Daoy (cell line): Measurements from ENCODE around the gene IGF2BP3. TPM values are rescaled to one million over a fixed set of nuclear protein-coding genes. Genes with fewer than 3 reads are reported as not detected.
"Not testable (repeated sequence)": the region's sequence is repeated elsewhere in the genome, so short reads cannot be mapped to it uniquely, and the experiment has no call there.

Source experiments
- DNase-seq: peaks from one replicate; pipeline ENCODE4 v3.0.0-alpha.2; 2015; ENCODE audit warnings: low read depth
- total RNA-seq: library from RNA; depleted of rRNA; stranded (reverse); fragments of >200 nt; shearing (Covaris generic); gene quantifications from 2 replicates; pipeline ENCODE4 v1.2.3, GENCODE V29; 2014

The IGF2BP3 gene
- total RNA-seq, 1 experiment from 2014 or later = 277 TPM

DNA sequence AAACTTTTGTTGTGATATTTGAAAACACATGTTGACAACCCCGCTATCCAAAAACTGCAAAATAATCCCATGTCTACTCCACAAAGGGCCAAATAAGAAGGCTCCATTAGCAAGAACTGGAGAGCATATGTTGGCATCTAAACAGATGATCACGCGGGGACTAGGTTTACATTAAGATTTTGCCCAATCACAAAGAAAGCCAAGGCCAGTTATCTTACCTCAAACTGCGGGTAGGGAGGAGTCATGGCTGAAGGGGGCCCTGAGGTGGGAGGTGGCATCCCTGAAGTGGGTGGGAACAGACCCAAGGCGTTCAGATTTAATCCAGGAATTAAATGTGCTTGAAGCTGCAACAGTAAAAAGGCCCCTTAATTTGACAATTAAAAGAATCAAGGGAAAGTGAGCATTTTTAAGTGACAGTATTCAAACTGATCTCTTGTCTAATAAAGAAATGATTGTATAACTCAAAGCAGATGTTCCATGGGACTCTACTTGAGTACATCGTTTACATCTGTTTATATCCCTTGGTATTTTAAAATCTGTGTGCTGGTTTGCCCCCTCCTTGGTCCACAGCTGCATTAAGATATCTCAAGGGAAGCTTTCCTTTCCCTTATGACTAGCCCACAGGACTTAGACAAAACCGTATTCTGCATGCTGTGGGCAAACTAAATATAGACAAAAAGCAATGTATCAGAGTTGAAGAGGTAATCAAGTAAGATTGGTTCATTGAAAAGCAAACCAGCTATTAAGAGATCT is 128.3 kb downstream of the IGF2BP3 start:
- DNase-seq = no peak

DNA sequence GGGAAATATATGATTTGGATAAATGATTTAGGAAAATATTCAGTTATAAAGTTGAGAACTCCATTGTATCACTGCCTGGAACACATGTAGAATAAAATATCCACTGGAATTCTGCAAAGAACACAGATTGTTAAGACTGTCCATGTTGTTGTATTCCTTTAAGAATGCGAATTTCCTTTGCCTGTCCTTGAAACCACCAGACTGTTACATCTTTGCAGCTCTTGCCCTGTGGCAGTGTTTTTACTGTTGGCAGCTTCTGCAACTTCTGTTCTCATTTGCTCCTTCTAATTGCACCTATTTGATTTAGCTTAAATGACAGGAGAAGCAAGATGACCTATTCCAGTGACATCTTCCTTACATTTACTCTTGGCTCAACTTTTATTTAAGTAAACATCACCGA is 131.4 kb downstream of the IGF2BP3 start:
- no peak for DNase-seq

DNA sequence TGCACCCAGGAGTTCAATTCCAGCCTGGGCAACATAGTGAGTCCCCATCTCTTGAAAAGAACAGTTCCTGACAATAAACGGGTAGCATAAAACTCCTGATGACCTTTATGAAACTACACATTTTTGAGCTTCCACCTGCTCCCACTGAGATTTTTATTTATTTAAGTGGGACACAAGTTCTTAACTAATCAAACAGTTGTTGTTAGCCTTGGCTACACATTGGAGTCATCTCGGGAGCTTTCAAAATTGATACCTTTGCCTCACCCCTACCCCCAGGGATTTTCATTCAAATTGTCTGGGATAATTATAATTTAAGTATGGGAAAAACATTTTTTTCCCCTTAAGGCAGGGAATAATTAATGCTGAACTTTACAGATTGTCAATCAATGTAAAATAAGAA is 131.9 kb downstream of the IGF2BP3 start:
- DNase-seq = no peak

DNA sequence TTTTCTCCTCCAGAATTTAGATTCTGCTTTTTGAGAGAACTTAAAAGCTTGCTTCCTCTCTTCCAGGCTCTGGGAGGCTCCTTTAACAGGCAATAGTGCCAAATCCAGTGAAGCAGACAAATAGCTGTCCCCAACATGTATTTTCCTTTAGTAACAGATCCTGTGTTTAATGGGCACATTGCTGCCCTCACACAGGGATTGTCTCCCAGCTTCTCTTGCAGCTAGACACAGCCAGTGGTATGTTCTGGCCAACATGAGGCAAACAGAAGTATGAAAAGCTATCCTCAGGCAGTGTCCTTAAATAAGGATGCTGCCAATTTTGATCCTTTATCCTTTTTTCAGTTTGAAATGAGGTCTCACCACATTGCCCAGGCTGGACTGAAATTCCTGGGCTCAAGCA is 132.9 kb downstream of the IGF2BP3 start:
- no peak for DNase-seq

DNA sequence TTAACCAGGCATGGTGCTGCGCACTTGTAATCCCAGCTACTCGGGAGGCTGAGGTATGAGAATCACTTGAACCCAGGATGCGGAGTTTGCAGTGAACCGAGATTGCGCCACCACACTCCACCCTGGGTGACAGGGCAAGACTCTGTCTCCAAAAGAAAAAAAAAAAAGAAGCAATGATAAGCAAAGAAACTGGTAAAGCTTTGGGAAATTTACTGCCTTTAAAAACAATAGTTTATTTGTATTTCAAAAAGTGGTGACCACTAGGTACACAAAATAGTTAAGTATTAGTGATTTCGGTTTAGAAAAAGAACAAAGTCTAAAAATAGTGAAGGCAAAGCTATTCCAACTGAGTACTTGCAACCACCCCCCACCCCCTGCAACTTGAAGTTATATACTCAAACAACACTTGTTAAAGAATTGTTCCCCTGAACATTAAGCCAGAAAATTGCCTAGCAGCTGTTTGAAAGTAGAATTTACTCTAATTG is 133.4 kb downstream of the IGF2BP3 start:
- DNase-seq = no peak

GRCh38 chr7:23336086-23336485 is 134.2 kb downstream of the IGF2BP3 start:
- no peak for DNase-seq

GRCh38 chr7:23335621-23336020 is 134.7 kb downstream of the IGF2BP3 start:
- DNase-seq = peak; percentile 46

- no peak for DNase-seq
These were observed 135.2 kb downstream of the IGF2BP3 start for GRCh38 chr7:23335136-23335535.

- peak; percentile 97 for DNase-seq
These were observed 135.7 kb downstream of the IGF2BP3 start for GRCh38 chr7:23334482-23335056.

GRCh38 chr7:23333671-23334246 is 136.5 kb downstream of the IGF2BP3 start:
- DNase-seq = peak; percentile 92

GRCh38 chr7:23332910-23333612 is 137.2 kb downstream of the IGF2BP3 start:
- DNase-seq = peak; percentile 67

DNA sequence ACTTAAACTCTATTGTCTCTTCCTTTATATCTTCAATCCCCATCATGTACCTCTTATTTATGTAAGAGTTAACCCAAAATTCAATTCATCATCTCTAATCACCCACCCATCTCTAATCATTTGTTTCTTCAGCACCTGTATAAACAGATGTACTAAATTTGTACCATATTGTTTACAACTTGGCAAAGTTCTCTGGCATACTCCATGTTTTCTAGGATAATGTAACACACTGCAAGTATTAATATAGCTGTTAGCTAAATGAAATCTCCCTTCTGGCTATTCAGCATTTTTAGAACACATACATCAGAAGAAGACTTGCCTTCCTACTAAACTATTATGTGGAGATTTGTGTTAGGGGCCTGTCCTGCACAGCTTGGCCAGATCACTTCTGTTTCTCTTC is 138.1 kb downstream of the IGF2BP3 start:
- DNase-seq = no peak

DNA sequence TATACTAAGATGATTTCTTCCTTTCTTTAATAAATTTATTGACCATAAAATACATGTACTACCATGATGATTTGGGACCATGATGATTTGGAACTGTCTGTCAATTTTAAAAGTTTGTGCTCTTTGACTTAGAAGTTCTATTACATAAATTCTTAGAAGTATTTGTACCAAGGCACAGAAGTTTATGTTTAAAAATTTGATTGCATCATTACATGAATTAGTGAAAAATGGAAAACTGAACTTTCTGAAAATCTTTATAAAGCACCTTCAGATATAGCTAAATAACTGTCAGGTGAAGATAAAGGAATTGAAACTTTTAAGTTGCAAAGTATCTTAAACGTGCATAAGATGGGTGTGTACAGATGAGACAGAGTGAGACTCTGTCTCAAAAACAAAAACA is 139.2 kb downstream of the IGF2BP3 start:
- no peak for DNase-seq

- peak; percentile 60 for DNase-seq
These were observed 154.9 kb downstream of the IGF2BP3 start for GRCh38 chr7:23315366-23315765.

GRCh38 chr7:23312141-23312540 is 158.2 kb downstream of the IGF2BP3 start:
- DNase-seq = not testable (repeated sequence)

- DNase-seq = no peak
These were observed 161.5 kb downstream of the IGF2BP3 start for GRCh38 chr7:23308754-23309153.

DNA sequence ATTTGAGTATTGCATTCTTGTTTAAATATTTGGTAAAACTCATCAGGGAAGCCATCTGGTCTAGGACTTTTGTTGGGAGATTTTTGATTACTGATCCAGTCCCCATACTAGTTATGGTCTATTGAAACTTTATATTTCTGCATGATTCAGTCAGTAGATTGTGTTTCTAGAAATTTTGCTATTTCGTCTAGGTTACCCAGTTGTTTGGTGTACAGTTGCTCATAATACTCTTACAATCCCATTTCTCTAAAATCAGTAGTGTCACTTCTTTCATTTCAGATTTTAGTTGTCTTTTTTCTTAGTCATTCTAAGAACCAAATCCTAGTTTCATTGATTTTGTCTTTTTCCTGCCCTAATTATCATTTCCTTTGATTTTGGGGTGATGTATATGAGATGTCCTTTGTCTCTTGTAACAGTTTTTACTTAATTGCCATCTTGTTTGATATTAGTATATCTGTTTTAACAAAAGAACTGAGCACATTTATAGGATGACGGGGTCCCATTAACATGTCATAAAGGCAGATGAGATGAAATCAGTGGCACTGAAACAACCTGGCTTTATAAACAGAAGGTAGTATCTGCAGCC is 163.3 kb downstream of the IGF2BP3 start:
- no peak for DNase-seq

- DNase-seq = peak; percentile 54
These were observed 170.5 kb downstream of the IGF2BP3 start for GRCh38 chr7:23299770-23300300.

DNA sequence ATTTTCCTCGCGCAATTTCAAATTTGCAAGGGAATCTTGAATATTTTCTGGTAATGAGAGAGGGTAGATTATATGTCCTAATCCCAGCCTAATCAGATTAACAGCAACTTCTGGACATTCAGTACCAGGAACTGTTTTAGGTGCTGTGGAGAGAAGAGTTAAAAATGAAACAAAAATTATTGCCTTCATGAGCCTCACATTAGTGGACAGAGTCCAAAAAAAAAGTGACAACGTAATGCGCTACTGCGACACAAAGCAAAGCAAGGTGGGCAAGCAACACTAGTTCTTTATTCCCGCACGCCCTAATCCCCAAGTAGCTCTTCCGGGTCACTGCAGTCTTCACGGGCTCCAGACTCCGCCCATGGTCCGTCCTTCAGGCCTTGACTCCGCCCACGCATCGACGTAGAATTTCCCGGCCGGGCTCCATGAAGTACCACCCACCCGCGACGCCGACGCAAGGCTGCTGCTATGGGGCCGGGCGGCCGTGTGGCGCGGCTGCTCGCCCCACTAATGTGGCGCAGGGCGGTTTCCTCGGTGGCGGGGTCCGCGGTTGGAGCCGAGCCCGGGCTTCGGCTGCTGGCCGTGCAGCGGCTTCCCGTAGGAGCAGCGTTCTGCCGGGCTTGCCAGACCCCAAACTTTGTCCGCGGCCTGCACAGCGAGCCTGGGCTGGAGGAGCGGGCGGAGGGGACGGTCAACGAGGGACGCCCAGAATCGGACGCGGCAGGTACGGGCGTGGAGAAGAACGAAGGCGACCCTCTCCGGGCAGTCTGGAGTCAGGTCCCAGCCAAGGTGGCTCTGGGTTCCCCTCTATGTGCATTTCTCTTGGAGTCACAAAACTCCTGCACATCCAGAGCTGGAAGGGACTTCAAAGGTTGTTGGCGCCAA is 171.2 kb downstream of the IGF2BP3 start, which contains the start of gene MALSU1:
Gene MALSU1, plus strand, starts transcription at position 455 of the 885 bp plus-strand sequence. Its CDS starts 14 bp downstream, at position 469.
- DNase-seq = peak; percentile 99

DNA sequence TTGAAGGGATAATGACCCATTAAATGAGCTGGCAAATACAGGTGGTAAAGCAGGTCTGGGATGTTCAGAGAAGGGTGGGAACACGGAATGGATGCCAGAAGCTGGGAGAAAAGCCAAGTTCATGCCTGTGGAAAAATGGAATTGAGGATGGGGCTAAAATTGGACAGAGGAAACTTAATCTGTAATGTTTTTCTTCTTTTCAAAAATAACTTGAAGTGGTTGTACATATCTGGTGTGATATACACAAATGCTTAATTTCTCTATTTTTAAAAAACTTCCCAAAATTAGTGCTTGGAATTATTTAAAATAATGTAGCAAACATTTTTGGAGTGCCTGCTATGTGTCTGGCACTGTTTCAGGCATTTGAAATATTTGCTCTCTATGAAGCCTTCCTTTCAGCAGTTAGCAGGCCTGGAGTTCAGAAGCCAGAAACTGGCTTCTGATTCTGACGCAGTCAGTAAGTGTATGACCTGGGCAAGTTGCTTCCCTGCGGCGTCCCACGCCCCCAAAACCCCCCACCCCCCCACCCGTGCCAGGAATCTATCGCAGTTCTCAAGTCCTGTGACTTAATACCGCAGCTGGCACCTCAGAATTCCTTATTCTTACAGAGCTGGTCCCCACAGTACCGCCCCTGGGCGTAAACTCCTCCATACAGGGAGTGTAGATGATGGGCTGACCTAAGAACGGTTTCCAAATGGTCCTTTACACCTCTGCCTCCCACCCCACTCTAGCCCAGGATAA is 172.0 kb downstream of the IGF2BP3 start:
- no peak for DNase-seq
